ENCODE data around the gene RUNX2. TPM values are rescaled to one million over a fixed set of nuclear protein-coding genes. Genes with fewer than 3 reads are reported as not detected.
A peak's percentile ranks its signal among the peaks of the same experiment; 100 is the strongest.

RUNX2 gene
- total and polyA plus RNA-seq, 10 of the 15 experiments (the other 5 are each of a cell fraction or from before 2014, with no cell fraction given), result 0.01 to 0.77 (median 0.15) TPM; not detected in 3

DNA sequence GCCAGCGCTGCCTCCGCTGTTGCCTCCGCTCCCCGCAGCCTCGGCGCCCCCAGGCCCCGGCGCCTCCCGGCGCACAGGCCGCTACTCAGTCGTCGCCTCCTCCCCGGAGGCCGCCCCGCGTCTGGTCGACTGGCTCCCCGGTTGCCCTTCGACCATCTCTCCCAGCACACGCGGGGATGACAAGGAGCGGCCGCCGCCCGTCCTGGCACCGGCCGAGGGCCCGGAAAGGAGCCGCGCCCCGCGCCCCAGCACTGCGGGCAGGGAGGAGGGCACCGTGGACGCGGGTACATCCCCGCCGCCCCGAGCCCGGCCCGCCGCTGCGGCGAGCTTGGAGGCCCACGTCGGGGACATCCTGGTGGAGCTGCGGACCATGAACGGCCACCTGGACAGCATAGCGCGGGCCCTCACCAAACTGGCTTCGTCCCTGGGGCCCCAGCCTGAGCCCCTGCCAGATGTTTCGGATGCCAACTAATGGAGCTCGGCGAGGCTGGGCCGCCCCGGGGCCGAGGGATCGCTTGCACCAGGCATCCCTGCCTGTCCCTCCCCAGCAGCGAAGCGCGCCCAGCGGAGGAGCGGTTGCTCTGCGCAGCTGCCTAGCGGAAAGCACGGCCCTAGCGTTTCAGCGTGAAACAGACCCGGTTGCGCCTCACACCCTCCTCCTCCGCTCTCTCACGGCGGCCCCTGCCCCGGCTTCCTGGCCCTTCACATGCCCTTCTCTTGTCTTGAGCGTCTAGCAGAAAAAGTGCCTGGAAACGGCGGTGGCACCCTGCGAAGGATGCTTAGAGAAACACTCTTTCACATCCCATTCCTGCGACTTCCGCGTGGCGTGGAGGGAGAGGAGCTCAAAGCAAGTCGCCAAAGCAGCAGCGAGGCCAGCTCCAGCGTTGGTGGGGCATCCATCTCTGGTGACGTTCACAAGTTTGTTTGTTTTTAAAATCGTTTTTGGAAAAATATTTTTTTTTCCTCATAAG lies 335.4 kb downstream of the RUNX2 start:
- no peaks in the 10 kb centered on the region for H3K79me2 ChIP-seq (ENCODE audit: control insufficient read depth, insufficient read depth, low read length)
- 53% methylated on average over 73 of the region's 88 CpGs for WGBS (ENCODE audit: insufficient coverage, insufficient replicate concordance, low lambda C conversion rate, missing lambda C conversion rate)
- ChIA-PET CTCF (interaction anchor here (1.1 kb wide), 1 partner anchor 500 kb away, joined by 3 read pairs; no protein-coding TSS in a partner anchor), POLR2A (no interaction called here), SMC1A (ENCODE audit: uncharacterized antibody, unreplicated experiment) (no interaction called here), RAD21 (ENCODE audit: unreplicated experiment) (no interaction called here)
- peaks cover 5% of the 10 kb centered on the region; the same call in 1 of the 2 replicates for H4K20me1 ChIP-seq (ENCODE audit: control insufficient read depth, insufficient read depth)
- no peaks in the 10 kb centered on the region for H3K4me1 ChIP-seq (ENCODE audit: control insufficient read depth, insufficient read depth, low read length)
- FAIRE-seq (no peak), DNase-seq (ENCODE audit: low read depth, low spot score) (no peak), ATAC-seq (peak; percentile 55)
- H3K4me2 ChIP-seq (ENCODE audit: control insufficient read depth, insufficient read depth), result no peak overlapping the region
- no peak overlapping the region for H3K9ac ChIP-seq (ENCODE audit: control insufficient read depth, insufficient read depth, low read length)
- H3K36me3 ChIP-seq (ENCODE audit: control insufficient read depth in 2 of 2, insufficient read depth in 2 of 2, low read length in 1 of 2), result no peaks in the 10 kb centered on the region
- no TSS peak for BruUV-seq (replicated peaks)
- no peak overlapping the region for H2AFZ ChIP-seq (ENCODE audit: control insufficient read depth, low read depth, low read length)
- H3K4me3 ChIP-seq, result no peak overlapping the region
- H3K9me3 ChIP-seq (replicated peaks; ENCODE audit: control insufficient read depth, insufficient read depth, low read length), result no peaks in the 10 kb centered on the region
- TF ChIP-seq CREB1 (IDR thresholded peaks at IDR 0.05; ENCODE audit: low read depth), result no peak
- TF ChIP-seq SREBF1 (IDR thresholded peaks at IDR 0.05; ENCODE audit: low read length), result no peak
- TF ChIP-seq EZH2 (IDR thresholded peaks at IDR 0.05; ENCODE audit: borderline replicate concordance, control insufficient read depth, low read depth, low read length), result peak; percentile 65; the same call in 1 of the 2 replicates
- TF ChIP-seq, protein P1, sequence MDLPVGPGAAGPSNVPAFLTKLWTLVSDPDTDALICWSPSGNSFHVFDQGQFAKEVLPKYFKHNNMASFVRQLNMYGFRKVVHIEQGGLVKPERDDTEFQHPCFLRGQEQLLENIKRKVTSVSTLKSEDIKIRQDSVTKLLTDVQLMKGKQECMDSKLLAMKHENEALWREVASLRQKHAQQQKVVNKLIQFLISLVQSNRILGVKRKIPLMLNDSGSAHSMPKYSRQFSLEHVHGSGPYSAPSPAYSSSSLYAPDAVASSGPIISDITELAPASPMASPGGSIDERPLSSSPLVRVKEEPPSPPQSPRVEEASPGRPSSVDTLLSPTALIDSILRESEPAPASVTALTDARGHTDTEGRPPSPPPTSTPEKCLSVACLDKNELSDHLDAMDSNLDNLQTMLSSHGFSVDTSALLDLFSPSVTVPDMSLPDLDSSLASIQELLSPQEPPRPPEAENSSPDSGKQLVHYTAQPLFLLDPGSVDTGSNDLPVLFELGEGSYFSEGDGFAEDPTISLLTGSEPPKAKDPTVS (IDR thresholded peaks at IDR 0.05; ENCODE audit: low read depth, low read length), result no peak
- in situ Hi-C loops (cut with MboI), result no loop called here
- intact Hi-C loops (cut with micrococcal nuclease; ENCODE audit: unreplicated experiment), result no loop called here
- H3K27me3 ChIP-seq (replicated peaks in 1 of 2; ENCODE audit: control insufficient read depth in 2 of 2, insufficient read depth in 2 of 2, low read length in 1 of 2), result peaks cover 5 to 16% of the 10 kb centered on the region in 2 experiments
- H3K27ac ChIP-seq (ENCODE audit: control insufficient read depth, insufficient read depth), result no peak overlapping the region
